ENCODE data around the gene CBX6. TPM values are rescaled to one million over a fixed set of nuclear protein-coding genes. Genes with fewer than 3 reads are reported as not detected.

The CBX6 gene
- total RNA-seq, 1 experiment from 2014 or later, result 90.0 TPM

DNA sequence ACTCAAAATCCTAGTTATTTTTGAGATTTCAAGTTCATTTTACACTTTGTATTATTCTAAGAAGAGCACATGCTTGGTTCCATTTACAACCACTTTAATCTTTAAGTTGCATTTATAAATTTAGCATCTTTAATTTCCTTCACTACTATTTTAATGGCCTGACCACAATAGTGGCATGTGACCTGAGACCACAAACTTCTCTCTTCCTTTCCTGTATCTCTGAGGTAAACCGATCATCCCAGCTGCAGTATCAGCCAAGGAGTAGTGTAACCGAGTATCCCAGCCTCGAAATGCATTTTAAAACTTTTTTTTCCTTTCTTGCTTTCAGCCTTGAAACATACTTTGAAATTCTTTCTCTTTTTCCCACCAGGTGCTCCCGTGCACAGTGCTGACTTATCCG is 28.7 kb upstream of the CBX6 start:
- Histone ChIP-seq H3K4me3 (replicated peaks in 1 of 2; ENCODE audit: low read depth in 1 of 2, low read length in 2 of 2) (no peak overlapping the region), H3K4me2 (ENCODE audit: low read length) (no peak overlapping the region), H3K9ac (ENCODE audit: low read length) (no peak overlapping the region), H3K9me2 (ENCODE audit: insufficient read depth) (no peaks in the 10 kb centered on the region), H3K4me1 (ENCODE audit: control insufficient read depth in 1 of 2, insufficient read depth in 2 of 2, low read length in 2 of 2) (no peaks in the 10 kb centered on the region), H2AFZ (ENCODE audit: low read depth, low read length, poor library complexity, severe bottlenecking) (no peak overlapping the region), H3K27me3 (ENCODE audit: insufficient read depth, low read length) (no peaks in the 10 kb centered on the region), H3K27ac (ENCODE audit: low read depth, low read length) (no peak overlapping the region), H3K9me3 (ENCODE audit: control insufficient read depth in 1 of 2, insufficient read depth in 1 of 2, low read depth in 1 of 2, low read length in 2 of 2) (no peaks in the 10 kb centered on the region; a peak in 1 of 4 replicates), H3K36me3 (ENCODE audit: control insufficient read depth in 1 of 2, insufficient read depth in 2 of 2, low read length in 2 of 2) (no peaks in the 10 kb centered on the region), H4K20me1 (ENCODE audit: insufficient read depth) (no peaks in the 10 kb centered on the region), H3K79me2 (ENCODE audit: insufficient read depth, low read length) (no peaks in the 10 kb centered on the region)
- ATAC-seq (no peak), DNase-seq (ENCODE audit: low read depth, low spot score) (no peak)
- RAD21 ChIA-PET (ENCODE audit: low non-redundant PET in 1 of 2, low total read pairs in 2 of 2, uncharacterized antibody in 2 of 2, unreplicated experiment in 2 of 2), result no interaction called here
- CTCF ChIA-PET, result no interaction called here
- POLR2A ChIA-PET, result no interaction called here
- TF ChIP-seq SP1 (IDR thresholded peaks at IDR 0.05; ENCODE audit: low read depth) (no peak), RAD21 (IDR thresholded peaks at IDR 0.05; ENCODE audit: low read depth) (no peak), EZH2phosphoT487 (IDR thresholded peaks at IDR 0.05; ENCODE audit: borderline replicate concordance) (no peak), ELF1 (IDR thresholded peaks at IDR 0.05; ENCODE audit: borderline replicate concordance, low read depth) (no peak), POLR2A (IDR thresholded peaks at IDR 0.05; ENCODE audit: borderline replicate concordance, extremely low read depth, insufficient read depth, insufficient read length) (no peak), JUND (IDR thresholded peaks at IDR 0.05) (no peak), YY1 (IDR thresholded peaks at IDR 0.05; ENCODE audit: extremely low read depth, insufficient replicate concordance, low read depth, low read length) (no peak), CEBPB (IDR thresholded peaks at IDR 0.05; ENCODE audit: low read depth) (no peak), SIN3A (IDR thresholded peaks at IDR 0.05; ENCODE audit: low read depth) (no peak), EZH2 (IDR thresholded peaks at IDR 0.05) (no peak), ZFX (IDR thresholded peaks at IDR 0.05) (no peak), SRF (IDR thresholded peaks at IDR 0.05; ENCODE audit: low read depth) (no peak), ZNF274 (IDR thresholded peaks at IDR 0.05; ENCODE audit: low read depth, low read length) (no peak), POLR2AphosphoS5 (IDR thresholded peaks at IDR 0.05; ENCODE audit: low read depth, low read length) (no peak)
- TF ChIP-seq, protein P1, sequence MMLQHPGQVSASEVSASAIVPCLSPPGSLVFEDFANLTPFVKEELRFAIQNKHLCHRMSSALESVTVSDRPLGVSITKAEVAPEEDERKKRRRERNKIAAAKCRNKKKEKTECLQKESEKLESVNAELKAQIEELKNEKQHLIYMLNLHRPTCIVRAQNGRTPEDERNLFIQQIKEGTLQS (IDR thresholded peaks at IDR 0.05), result no peak
- TF ChIP-seq, protein P2, sequence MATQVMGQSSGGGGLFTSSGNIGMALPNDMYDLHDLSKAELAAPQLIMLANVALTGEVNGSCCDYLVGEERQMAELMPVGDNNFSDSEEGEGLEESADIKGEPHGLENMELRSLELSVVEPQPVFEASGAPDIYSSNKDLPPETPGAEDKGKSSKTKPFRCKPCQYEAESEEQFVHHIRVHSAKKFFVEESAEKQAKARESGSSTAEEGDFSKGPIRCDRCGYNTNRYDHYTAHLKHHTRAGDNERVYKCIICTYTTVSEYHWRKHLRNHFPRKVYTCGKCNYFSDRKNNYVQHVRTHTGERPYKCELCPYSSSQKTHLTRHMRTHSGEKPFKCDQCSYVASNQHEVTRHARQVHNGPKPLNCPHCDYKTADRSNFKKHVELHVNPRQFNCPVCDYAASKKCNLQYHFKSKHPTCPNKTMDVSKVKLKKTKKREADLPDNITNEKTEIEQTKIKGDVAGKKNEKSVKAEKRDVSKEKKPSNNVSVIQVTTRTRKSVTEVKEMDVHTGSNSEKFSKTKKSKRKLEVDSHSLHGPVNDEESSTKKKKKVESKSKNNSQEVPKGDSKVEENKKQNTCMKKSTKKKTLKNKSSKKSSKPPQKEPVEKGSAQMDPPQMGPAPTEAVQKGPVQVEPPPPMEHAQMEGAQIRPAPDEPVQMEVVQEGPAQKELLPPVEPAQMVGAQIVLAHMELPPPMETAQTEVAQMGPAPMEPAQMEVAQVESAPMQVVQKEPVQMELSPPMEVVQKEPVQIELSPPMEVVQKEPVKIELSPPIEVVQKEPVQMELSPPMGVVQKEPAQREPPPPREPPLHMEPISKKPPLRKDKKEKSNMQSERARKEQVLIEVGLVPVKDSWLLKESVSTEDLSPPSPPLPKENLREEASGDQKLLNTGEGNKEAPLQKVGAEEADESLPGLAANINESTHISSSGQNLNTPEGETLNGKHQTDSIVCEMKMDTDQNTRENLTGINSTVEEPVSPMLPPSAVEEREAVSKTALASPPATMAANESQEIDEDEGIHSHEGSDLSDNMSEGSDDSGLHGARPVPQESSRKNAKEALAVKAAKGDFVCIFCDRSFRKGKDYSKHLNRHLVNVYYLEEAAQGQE (IDR thresholded peaks at IDR 0.05; ENCODE audit: low read depth), result no peak
- TF ChIP-seq, protein P3, sequence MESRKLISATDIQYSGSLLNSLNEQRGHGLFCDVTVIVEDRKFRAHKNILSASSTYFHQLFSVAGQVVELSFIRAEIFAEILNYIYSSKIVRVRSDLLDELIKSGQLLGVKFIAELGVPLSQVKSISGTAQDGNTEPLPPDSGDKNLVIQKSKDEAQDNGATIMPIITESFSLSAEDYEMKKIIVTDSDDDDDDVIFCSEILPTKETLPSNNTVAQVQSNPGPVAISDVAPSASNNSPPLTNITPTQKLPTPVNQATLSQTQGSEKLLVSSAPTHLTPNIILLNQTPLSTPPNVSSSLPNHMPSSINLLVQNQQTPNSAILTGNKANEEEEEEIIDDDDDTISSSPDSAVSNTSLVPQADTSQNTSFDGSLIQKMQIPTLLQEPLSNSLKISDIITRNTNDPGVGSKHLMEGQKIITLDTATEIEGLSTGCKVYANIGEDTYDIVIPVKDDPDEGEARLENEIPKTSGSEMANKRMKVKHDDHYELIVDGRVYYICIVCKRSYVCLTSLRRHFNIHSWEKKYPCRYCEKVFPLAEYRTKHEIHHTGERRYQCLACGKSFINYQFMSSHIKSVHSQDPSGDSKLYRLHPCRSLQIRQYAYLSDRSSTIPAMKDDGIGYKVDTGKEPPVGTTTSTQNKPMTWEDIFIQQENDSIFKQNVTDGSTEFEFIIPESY (IDR thresholded peaks at IDR 0.05; ENCODE audit: extremely low read depth, insufficient replicate concordance, low read length), result no peak
- TF ChIP-seq, protein P4, sequence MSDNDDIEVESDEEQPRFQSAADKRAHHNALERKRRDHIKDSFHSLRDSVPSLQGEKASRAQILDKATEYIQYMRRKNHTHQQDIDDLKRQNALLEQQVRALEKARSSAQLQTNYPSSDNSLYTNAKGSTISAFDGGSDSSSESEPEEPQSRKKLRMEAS (IDR thresholded peaks at IDR 0.05), result no peak
- no TSS peak for BruUV-seq (replicated peaks)
- intact Hi-C loops (cut with micrococcal nuclease), result no loop called here

Measured in HCT116 (cell line).